Stimulated activated CD8-positive, alpha-beta memory T cell treated with anti-CD3 and anti-CD28 coated beads, Interleukin-15, amount 100 ng/mL, for 48 hours (primary cell): ENCODE results near the gene FBXW2.

Experiments used
- DNase-seq, 2 donors: peaks; one replicate each; pipeline ENCODE4 v3.0.0-alpha.2; 2020; ENCODE audit warnings: low read depth in 2 of 2

The FBXW2 gene

GRCh38 chr9:120714846-120715388, 78.3 kb downstream of the FBXW2 start:
- DNase-seq: no peak

GRCh38 chr9:120714088-120714845, 78.9 kb downstream of the FBXW2 start, which contains the start of gene MEGF9:
TSS of gene MEGF9 (minus strand) at chr9:120714470. CDS start at chr9:120714358, 112 bp downstream.
- peak; percentile 93 to 94 for DNase-seq

- no peak for DNase-seq
These were observed 79.7 kb downstream of the FBXW2 start for GRCh38 chr9:120713257-120714087.

- DNase-seq: no peak
These were observed 80.6 kb downstream of the FBXW2 start for GRCh38 chr9:120712539-120713031.

DNA sequence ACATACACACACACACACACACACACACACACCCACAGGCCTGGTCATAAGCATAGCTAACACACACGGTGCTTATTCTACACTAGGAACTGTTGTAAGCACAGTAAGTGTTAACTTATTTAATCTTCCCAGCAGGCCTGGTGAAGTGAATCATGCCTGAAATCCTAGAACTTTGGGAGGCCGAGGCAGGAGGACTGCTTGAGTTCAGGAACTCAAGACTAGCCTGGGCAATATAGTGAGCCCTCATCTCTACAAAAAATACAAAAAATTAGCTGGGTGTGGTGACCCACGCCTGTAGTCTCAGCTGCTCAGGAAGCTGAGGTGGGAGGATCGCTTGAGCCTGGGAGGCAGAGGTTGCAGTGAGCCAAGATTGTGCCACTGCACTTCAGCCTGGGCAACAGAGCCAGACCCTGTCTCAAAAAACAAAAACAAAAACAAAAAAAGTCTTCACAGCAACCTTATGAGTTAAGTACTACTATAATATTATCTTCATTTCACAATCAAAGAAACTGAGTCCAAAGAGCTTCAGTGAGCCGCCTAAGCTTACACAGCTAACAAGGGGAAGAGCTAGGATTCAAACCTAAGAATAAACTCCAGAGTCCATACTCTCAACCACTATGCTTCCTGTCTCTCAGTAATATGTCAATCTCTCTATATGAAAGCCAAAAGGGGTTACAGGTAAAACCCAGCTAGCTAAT, 81.2 kb downstream of the FBXW2 start:
- DNase-seq: no peak

GRCh38 chr9:120711354-120711753, 81.9 kb downstream of the FBXW2 start:
- no peak for DNase-seq

DNA sequence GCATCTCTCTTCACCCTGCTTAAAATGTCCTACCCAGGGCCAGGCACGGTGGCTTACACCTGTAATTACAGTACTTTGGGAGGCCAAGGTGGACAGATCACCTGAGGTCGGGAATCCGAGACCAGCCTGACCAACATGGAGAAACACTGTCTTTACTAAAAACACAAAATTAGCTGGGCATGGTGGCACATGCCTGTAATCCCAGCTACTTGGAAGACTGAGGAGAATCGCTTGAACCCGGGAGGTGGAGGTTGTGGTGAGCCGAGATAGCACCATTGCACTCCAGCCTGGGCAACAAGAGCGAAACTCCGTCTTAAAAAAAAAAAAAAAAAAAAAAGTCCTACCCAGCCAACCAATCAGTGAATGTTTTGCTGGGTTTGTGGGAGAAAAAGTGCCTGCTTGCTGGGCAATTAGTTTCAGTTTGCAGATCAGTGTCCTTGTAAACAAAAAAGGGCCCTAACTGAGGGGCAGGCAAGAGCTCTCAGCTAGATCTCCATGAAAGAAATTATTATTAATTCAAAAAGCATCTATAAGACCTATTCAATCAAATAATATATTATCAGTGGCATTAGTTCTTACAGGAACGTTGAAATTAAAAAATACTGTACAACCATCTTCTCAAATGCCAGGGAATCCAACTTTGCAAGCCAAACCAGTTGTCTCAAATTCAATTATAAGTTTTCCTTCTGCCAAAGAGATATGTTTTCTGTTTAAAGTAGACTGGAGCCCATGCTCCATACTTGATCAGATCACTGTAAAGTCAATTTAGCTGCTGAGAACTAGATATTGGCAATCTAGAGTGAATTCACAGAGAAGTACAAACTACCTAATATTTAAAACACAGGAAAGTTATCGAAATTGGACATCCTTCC, 82.9 kb downstream of the FBXW2 start:
- no peak for DNase-seq

GRCh38 chr9:120708526-120709224, 84.5 kb downstream of the FBXW2 start:
- DNase-seq: no peak

DNA sequence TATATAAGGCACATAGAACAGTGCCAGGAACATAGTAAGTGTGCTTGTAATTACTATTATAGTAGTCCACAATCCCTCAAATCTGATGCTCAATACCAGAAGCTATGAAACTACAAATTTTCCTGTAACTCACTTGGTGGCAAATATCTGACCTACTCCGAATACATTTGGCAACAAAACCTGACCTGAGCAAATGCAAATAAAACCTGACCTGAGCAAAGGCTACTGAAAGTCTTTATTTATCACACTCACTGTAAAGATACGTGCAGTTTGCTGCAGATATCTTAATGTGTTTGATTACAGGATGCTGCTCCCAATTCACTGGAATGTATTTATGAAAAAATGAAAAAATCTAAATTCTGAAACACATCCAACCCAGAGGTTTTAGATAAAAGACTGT, 86.0 kb downstream of the FBXW2 start:
- no peak for DNase-seq
